K562 (cell line): ENCODE measurements around the gene CHD6. TPM values are rescaled to one million over a fixed set of nuclear protein-coding genes. Genes with fewer than 3 reads are reported as not detected.

Source experiments
- ATAC-seq: fragments of 200-7000 bp; cut with Tn5 transposase; 3 replicates; pipeline ENCODE4 v1.9.1; 2020; ENCODE audit warnings: moderate library complexity
- BruUV-seq: library from RNA; stranded (reverse); fragments of 400-500 nt; replicated peaks from 2 replicates; lab custom pipeline; 2021; lab: Mats Ljungman, UMichigan
- CTCF ChIA-PET: fragments of 300-600 bp; formaldehyde crosslinking; extraction: SDS; loops from one replicate; lab custom pipeline; 2021; ENCODE audit warnings: low intra/inter-chr PET ratio; lab: Yijun Ruan, JAX
- POLR2A ChIA-PET: fragments of 300-600, 350-650 bp; sonication (Branson Sonifier 250); formaldehyde crosslinking; extraction: SDS; loops from one replicate; lab custom pipeline; 2021; ENCODE audit warnings: antibody characterized with exemption, inconsistent platforms; lab: Yijun Ruan, JAX
- DNase-seq, 4 experiments: peaks; one replicate each; pipeline versions ENCODE4 v3.0.0 to v3.0.0-alpha.2; 2011 to 2018; ENCODE audit warnings: low spot score in 3 of 4, mixed read lengths in 3 of 4; ENCODE audit errors: extremely low read depth in 1 of 4
- FAIRE-seq: peaks from 2 replicates; lab custom pipeline; 2011; peaks lifted over from hg19 to GRCh38; lab: Jason Lieb, UNC
- H2AFZ ChIP-seq: 2 replicates; pipeline ENCODE4 v1.6.0; 2011; ENCODE audit warnings: low read depth, low read length, control low read depth, inconsistent platforms
- H3K27ac ChIP-seq: fragments of 200-600 bp; 3 replicates; pipeline ENCODE4 v1.8.0; 2011; ENCODE audit warnings: low read depth, mild to moderate bottlenecking, control low read depth, inconsistent platforms, low read length, moderate library complexity, mixed read lengths; ENCODE audit errors: extremely low read depth
- H3K27me3 ChIP-seq, 2 experiments: fragments of 300-600 bp in 1 of 2; 2 replicates in 1 of 2; 3 replicates in 1 of 2; pipeline versions ENCODE4 v1.6.0 to v1.8.0; 2011; ENCODE audit warnings: inconsistent platforms in 2 of 2, low read length in 2 of 2, mild to moderate bottlenecking in 1 of 2, mixed read lengths in 1 of 2, moderate library complexity in 1 of 2; ENCODE audit not compliant: control insufficient read depth in 2 of 2, insufficient read depth in 2 of 2
- H3K36me3 ChIP-seq: fragments of 300-600 bp; 3 replicates; pipeline ENCODE4 v1.8.0; 2011; ENCODE audit warnings: mild to moderate bottlenecking, low read length, inconsistent platforms; ENCODE audit not compliant: control insufficient read depth, insufficient read depth
- H3K4me1 ChIP-seq, 2 experiments: fragments of 200-600 bp in 1 of 2; replicated peaks in 1 of 2; 2 replicates in 1 of 2; 3 replicates in 1 of 2; pipeline versions ENCODE4 v1.5.1 to v1.8.0; 2011; ENCODE audit warnings: inconsistent platforms in 2 of 2, low read length in 2 of 2, mild to moderate bottlenecking in 1 of 2, mixed read lengths in 1 of 2, moderate library complexity in 1 of 2; ENCODE audit not compliant: control insufficient read depth in 2 of 2, insufficient read depth in 2 of 2
- H3K4me2 ChIP-seq: 2 replicates; pipeline ENCODE4 v1.6.1; 2011; ENCODE audit warnings: low read length, control low read depth, inconsistent platforms, mixed read lengths; ENCODE audit not compliant: insufficient read depth
- H3K4me3 ChIP-seq: fragments of 200-600 bp; sonication (generic), shearing (Covaris generic); 2 replicates; pipeline ENCODE4 v1.5.1; 2016; ENCODE audit warnings: control low read depth, inconsistent platforms
- H3K79me2 ChIP-seq: fragments of 200-600 bp; 3 replicates; pipeline ENCODE4 v1.8.0; 2011; ENCODE audit warnings: low read length, inconsistent platforms; ENCODE audit not compliant: control insufficient read depth, insufficient read depth
- H3K9ac ChIP-seq, 2 experiments: 2 replicates each; pipeline versions ENCODE4 v1.6.0 to v1.6.1; 2011; ENCODE audit warnings: low read depth in 2 of 2, low read length in 2 of 2, control low read depth in 1 of 2, inconsistent platforms in 1 of 2, mild to moderate bottlenecking in 1 of 2, mixed read lengths in 1 of 2; ENCODE audit not compliant: insufficient read depth in 1 of 2
- H3K9me1 ChIP-seq: one replicate; pipeline ENCODE4 v1.6.0; 2011; ENCODE audit warnings: inconsistent platforms, mild to moderate bottlenecking, low read length, moderate library complexity; ENCODE audit not compliant: control insufficient read depth, insufficient read depth
- H3K9me3 ChIP-seq: replicated peaks from 2 replicates; pipeline ENCODE4 v1.5.1; 2011; ENCODE audit warnings: low read depth, low read length, inconsistent platforms; ENCODE audit not compliant: control insufficient read depth, insufficient read depth
- H4K20me1 ChIP-seq: replicated peaks from 2 replicates; pipeline ENCODE4 v1.6.1; 2011; ENCODE audit warnings: low read length, inconsistent platforms, mixed read lengths; ENCODE audit not compliant: control insufficient read depth, insufficient read depth
- ARID1B ChIP-seq: fragments of 450-650 bp; IDR thresholded peaks from 2 replicates; pipeline ENCODE4 v1.6.1; 2016; ENCODE audit warnings: antibody characterized with exemption, mild to moderate bottlenecking, inconsistent platforms
- ATF1 ChIP-seq, 2 experiments: fragments of 450-650 bp in 1 of 2; IDR thresholded peaks; 2 replicates each; pipeline ENCODE4 v1.6.1; 2016; ENCODE audit warnings: missing compliant biosample characterization in 1 of 2, missing genetic modification characterization in 1 of 2
- CBX5 ChIP-seq: IDR thresholded peaks from 2 replicates; pipeline ENCODE4 v1.6.1; 2014; ENCODE audit warnings: low read depth, borderline replicate concordance
- HMGN3 ChIP-seq: IDR thresholded peaks from 2 replicates; pipeline ENCODE4 v1.6.1; 2011; ENCODE audit warnings: borderline replicate concordance, low read depth, mild to moderate bottlenecking, mixed read lengths, low read length; ENCODE audit not compliant: insufficient read length; ENCODE audit errors: extremely low read depth
- SIN3B ChIP-seq: fragments of 450-650 bp; IDR thresholded peaks from 2 replicates; pipeline ENCODE4 v1.6.1; 2017; ENCODE audit warnings: low read depth, mild to moderate bottlenecking, moderate library complexity
- ZKSCAN8 ChIP-seq: fragments of 200-800 bp; sonication (Bioruptor generic); IDR thresholded peaks from 2 replicates; pipeline ENCODE4 v1.6.1; 2016; ENCODE audit warnings: missing genetic modification characterization, missing compliant biosample characterization
- ZNF696 ChIP-seq: fragments of 250-450 bp; sonication (Bioruptor Pico); conservative IDR thresholded peaks from 2 replicates; pipeline ENCODE4 v1.4.0; 2020; ENCODE audit warnings: mild to moderate bottlenecking, moderate library complexity
- ZNF778 ChIP-seq: fragments of 450-650 bp; formaldehyde crosslinking; IDR thresholded peaks from 2 replicates; pipeline ENCODE4 v1.4.0; 2020; ENCODE audit warnings: mild to moderate bottlenecking, moderate library complexity
- ZNF785 ChIP-seq: fragments of 250-450 bp; sonication (Bioruptor Pico); IDR thresholded peaks from 2 replicates; pipeline ENCODE4 v1.4.0; 2020; ENCODE audit warnings: mild to moderate bottlenecking
- WGBS: fragments of 100-300 bp; shearing (Covaris generic); methylation state at CpG from one replicate; pipeline ENCODE4 v1.1.6; 2016; ENCODE audit warnings: low coverage, mixed read lengths; ENCODE audit not compliant: insufficient coverage; ENCODE audit errors: missing lambda C conversion rate; 5-methylcytosine and 5-hydroxymethylcytosine counted together
- in situ Hi-C: fragments of 300-500 bp; cut with MboI; formaldehyde crosslinking; loops from 4 replicates; pipeline ENCODE4 v1.15.0; 2018; ENCODE audit warnings: inconsistent platforms, mixed read lengths
- intact Hi-C: fragments of 100-400 bp; cut with micrococcal nuclease; formaldehyde crosslinking; loops from 2 replicates; pipeline ENCODE4 v1.14.2; 2022
- polyA plus RNA-seq, 8 experiments: library from polyadenylated mRNA; depleted of rRNA in 4 of 8; stranded (reverse) in 5 of 8; unstranded in 3 of 8; fragments of >200 nt; fragmentation: Nextera tagmentation in 2 of 8; fragmentation: Illumina TruSeq in 1 of 8; extraction: Ambion mirVana in 2 of 8; extraction: Trizol in 1 of 8; gene quantifications; 2 replicates each; pipeline versions ENCODE4 v1.2.1 to v1.2.3, GENCODE V29; 2011 to 2014; ENCODE audit warnings: inconsistent platforms in 1 of 8, missing spikeins in 1 of 8
- total RNA-seq, 7 experiments: library from RNA; depleted of rRNA in 6 of 7; stranded (reverse); fragments of >200 nt in 6 of 7; fragmentation: Illumina TruSeq in 2 of 7; extraction: Trizol in 2 of 7; gene quantifications; 2 replicates each; pipeline versions ENCODE4 v1.2.1 to v1.2.3, GENCODE V29; 2011 to 2021; ENCODE audit warnings: low replicate concordance in 1 of 7
- TF ChIP-seq, protein P1 (sequence below): fragments of 450-650 bp; conservative IDR thresholded peaks from 2 replicates; pipeline ENCODE4 v1.6.1; 2016; ENCODE audit warnings: missing genetic modification characterization, low read depth, mild to moderate bottlenecking, missing compliant biosample characterization, moderate library complexity
- TF ChIP-seq, protein P2 (sequence below): fragments of 250-450 bp; sonication (Bioruptor Pico); IDR thresholded peaks from 2 replicates; pipeline ENCODE4 v1.4.0; 2020; ENCODE audit warnings: mild to moderate bottlenecking, moderate library complexity, borderline replicate concordance
- TF ChIP-seq, protein P3 (sequence below): sonication (generic); formaldehyde crosslinking; IDR thresholded peaks from 2 replicates; pipeline ENCODE4 v1.8.1; 2023; ENCODE audit warnings: mild to moderate bottlenecking, missing genetic modification reagents

The CHD6 gene
- total and polyA plus RNA-seq, 9 of the 15 experiments (the other 6 are each of a cell fraction or from before 2014, with no cell fraction given): 3.9 to 24.2 (median 12.8) TPM

DNA sequence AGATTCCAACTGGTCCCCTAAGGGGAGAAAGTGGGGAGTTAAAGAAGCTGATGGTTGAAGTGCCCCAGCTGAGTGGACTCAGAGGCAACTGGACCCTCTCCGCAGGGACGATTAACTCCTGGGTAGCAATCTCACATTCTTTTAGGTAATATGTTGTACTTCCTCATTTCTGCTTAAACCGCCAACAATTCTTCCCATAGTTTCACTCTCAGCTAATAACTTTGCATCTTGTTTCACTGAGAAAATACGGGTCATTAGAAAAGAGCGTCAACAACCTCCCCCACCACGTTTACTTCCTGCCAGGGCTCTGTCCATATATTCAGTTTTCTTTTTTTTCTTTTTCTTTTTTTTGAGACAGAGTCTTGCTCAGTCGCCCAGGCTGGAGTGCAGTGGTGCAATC, 39.5 kb upstream of the CHD6 start (continued):
- TF ChIP-seq, protein P1, sequence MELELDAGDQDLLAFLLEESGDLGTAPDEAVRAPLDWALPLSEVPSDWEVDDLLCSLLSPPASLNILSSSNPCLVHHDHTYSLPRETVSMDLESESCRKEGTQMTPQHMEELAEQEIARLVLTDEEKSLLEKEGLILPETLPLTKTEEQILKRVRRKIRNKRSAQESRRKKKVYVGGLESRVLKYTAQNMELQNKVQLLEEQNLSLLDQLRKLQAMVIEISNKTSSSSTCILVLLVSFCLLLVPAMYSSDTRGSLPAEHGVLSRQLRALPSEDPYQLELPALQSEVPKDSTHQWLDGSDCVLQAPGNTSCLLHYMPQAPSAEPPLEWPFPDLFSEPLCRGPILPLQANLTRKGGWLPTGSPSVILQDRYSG (tag): no peak
- no peak for TF ChIP-seq ATF1 (CRISPR knock-in tag; IDR thresholded peaks at IDR 0.05)
- no peak for TF ChIP-seq ATF1 (tag; IDR thresholded peaks at IDR 0.05)
- TF ChIP-seq ZNF696 (CRISPR knock-in tag): no peak
- no peak for TF ChIP-seq ZKSCAN8 (CRISPR knock-in tag)

DNA sequence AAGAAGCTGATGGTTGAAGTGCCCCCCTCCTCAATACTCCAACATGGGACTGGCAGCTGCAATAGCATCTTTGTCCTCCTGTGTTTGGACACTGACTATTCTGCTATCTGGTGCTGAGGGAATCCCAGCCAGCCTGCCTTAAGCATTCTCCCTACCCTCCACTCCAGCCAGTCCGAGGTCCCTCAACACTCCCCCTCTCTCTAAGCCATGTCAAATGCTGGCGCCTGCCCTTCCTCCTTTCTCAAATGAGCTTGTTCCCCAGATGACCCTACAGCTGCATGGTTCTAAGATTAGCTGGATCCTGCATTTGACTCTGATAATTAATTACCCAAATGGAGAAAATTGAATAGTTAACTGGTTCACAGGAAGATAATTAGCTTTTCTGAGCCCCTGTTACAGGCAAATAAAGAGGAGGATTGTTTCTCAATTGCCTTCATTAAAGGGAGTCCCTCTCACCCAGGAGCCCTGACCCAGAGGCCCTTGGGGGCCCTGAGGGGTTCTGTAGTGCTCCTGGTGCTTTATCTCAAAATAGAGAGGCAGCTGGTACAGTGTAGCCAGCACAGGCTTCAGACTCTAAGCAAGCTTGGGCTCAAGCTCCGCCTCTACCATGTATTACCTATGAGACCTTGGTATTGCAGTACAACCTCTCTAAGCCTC, 37.9 kb upstream of the CHD6 start:
- intact Hi-C loops: no loop called here
- no peaks in the 10 kb centered on the region for H3K79me2 ChIP-seq
- no peak overlapping the region for H3K4me3 ChIP-seq
- in situ Hi-C loops: no loop called here
- H3K27ac ChIP-seq: no peak overlapping the region
- no peak overlapping the region for H3K4me2 ChIP-seq
- H3K9me1 ChIP-seq: no peaks in the 10 kb centered on the region
- H3K9ac ChIP-seq: no peak overlapping the region
- POLR2A ChIA-PET: interaction anchor here (0.6 to 0.8 kb wide), 3 partner anchors 8 to 21 kb away, joined by 3 read pairs; no protein-coding TSS in a partner anchor
- DNase-seq (no peak), ATAC-seq (peak; percentile 46; the same call in 1 of the 3 replicates), FAIRE-seq (no peak)
- no peaks in the 10 kb centered on the region for H3K9me3 ChIP-seq
- BruUV-seq: no TSS peak
- CTCF ChIA-PET: no interaction called here
- H3K36me3 ChIP-seq: no peaks in the 10 kb centered on the region
- 13% methylated on average over 3 of the region's 3 CpGs for WGBS
- no peak overlapping the region for H2AFZ ChIP-seq
- no peaks in the 10 kb centered on the region for H4K20me1 ChIP-seq
- peaks cover 0 to 4% of the 10 kb centered on the region in 2 experiments; a peak in 2 of 5 replicates for H3K4me1 ChIP-seq
- H3K27me3 ChIP-seq: peaks cover 8% of the 10 kb centered on the region in 2 experiments; a peak in 4 of 5 replicates
- TF ChIP-seq ZNF785 (CRISPR knock-in tag): no peak
- TF ChIP-seq, protein P2, sequence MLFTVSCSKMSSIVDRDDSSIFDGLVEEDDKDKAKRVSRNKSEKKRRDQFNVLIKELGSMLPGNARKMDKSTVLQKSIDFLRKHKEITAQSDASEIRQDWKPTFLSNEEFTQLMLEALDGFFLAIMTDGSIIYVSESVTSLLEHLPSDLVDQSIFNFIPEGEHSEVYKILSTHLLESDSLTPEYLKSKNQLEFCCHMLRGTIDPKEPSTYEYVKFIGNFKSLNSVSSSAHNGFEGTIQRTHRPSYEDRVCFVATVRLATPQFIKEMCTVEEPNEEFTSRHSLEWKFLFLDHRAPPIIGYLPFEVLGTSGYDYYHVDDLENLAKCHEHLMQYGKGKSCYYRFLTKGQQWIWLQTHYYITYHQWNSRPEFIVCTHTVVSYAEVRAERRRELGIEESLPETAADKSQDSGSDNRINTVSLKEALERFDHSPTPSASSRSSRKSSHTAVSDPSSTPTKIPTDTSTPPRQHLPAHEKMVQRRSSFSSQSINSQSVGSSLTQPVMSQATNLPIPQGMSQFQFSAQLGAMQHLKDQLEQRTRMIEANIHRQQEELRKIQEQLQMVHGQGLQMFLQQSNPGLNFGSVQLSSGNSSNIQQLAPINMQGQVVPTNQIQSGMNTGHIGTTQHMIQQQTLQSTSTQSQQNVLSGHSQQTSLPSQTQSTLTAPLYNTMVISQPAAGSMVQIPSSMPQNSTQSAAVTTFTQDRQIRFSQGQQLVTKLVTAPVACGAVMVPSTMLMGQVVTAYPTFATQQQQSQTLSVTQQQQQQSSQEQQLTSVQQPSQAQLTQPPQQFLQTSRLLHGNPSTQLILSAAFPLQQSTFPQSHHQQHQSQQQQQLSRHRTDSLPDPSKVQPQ: no peak
- TF ChIP-seq ARID1B: no peak
- TF ChIP-seq, protein P3, sequence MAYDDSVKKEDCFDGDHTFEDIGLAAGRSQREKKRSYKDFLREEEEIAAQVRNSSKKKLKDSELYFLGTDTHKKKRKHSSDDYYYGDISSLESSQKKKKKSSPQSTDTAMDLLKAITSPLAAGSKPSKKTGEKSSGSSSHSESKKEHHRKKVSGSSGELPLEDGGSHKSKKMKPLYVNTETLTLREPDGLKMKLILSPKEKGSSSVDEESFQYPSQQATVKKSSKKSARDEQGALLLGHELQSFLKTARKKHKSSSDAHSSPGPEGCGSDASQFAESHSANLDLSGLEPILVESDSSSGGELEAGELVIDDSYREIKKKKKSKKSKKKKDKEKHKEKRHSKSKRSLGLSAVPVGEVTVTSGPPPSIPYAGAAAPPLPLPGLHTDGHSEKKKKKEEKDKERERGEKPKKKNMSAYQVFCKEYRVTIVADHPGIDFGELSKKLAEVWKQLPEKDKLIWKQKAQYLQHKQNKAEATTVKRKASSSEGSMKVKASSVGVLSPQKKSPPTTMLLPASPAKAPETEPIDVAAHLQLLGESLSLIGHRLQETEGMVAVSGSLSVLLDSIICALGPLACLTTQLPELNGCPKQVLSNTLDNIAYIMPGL (CRISPR knock-in tag): no peak
- TF ChIP-seq SIN3B: no peak
- TF ChIP-seq ZNF778 (CRISPR knock-in tag): no peak
- TF ChIP-seq HMGN3: no peak
- TF ChIP-seq CBX5: no peak
